Vagina (tissue), 2 donors: ENCODE measurements around the gene SLC16A8.

ENCODE experiments used
- CTCF ChIP-seq, 3 experiments: fragments of 450-650 bp in 2 of 3; fragments of 200-600 bp in 1 of 3; sonication (generic) in 1 of 3; IDR thresholded peaks; one replicate each; pipeline ENCODE4 v1.5.1; 2017 to 2019; ENCODE audit warnings: antibody characterized with exemption in 3 of 3, mild to moderate bottlenecking in 2 of 3, moderate library complexity in 2 of 3
- POLR2A ChIP-seq, 2 donors: fragments of 450-650 bp; IDR thresholded peaks; one replicate each; pipeline ENCODE4 v1.6.1; 2017; ENCODE audit warnings: antibody characterized with exemption in 2 of 2, mild to moderate bottlenecking in 2 of 2, moderate library complexity in 2 of 2
- POLR2AphosphoS5 ChIP-seq, 2 donors: sonication (generic); formaldehyde crosslinking; IDR thresholded peaks; one replicate each; pipeline ENCODE4 v1.9.0; 2017; ENCODE audit warnings: antibody characterized with exemption in 2 of 2, mild to moderate bottlenecking in 2 of 2, low read depth in 1 of 2; ENCODE audit not compliant: insufficient read depth in 1 of 2

GRCh38 chr22:38079804-38080203 lies 4.2 kb downstream of the SLC16A8 start:
- TF ChIP-seq POLR2A (IDR thresholded peaks at IDR 0.05) (no peak), CTCF (IDR thresholded peaks at IDR 0.05) (no peak), POLR2AphosphoS5 (IDR thresholded peaks at IDR 0.05; ENCODE audit: insufficient read depth in 1 of 2, low read depth in 1 of 2) (no peak)
